Measurements from ENCODE around the gene PRTFDC1. TPM values are rescaled to one million over a fixed set of nuclear protein-coding genes. Genes with fewer than 3 reads are reported as not detected.
A peak's percentile ranks its signal among the peaks of the same experiment; 100 is the strongest.

Gene PRTFDC1
- total RNA-seq, 4 donors from 2014 or later = 0.15 to 2.2 (median 1.8) TPM

DNA sequence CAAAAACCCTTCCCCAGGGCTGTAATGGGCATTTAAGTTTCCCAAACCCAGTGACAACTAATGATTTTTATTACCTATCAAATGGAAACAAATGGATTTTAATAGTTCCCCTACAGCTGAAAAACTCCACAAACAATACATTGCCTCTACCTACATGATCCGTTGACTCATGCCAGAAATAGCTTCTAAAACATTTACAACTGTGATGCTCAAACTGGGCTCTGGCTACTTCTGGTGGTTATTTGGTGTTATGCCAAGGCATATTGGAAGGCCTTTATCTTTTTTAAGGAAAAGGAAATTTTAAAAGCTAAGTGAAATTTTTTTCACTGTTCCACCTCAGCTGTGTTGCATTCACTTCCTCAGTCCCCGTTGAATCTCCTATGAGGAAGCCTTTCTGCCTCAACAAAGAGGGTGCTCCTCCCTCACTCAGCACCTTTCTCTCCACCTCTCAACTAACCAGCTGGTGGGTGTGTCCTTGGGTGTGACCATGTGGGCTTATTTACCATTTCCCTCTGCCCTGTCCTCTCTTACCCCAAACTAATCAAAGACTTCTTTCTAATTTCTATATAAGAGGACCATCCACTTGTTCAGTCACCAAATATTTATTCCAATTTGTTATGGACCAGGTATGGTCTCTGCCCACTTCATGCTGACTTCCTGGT lies 82.9 kb downstream of the PRTFDC1 start:
- no peaks in the 10 kb centered on the region for H3K36me3 ChIP-seq
- TF ChIP-seq, protein P1, sequence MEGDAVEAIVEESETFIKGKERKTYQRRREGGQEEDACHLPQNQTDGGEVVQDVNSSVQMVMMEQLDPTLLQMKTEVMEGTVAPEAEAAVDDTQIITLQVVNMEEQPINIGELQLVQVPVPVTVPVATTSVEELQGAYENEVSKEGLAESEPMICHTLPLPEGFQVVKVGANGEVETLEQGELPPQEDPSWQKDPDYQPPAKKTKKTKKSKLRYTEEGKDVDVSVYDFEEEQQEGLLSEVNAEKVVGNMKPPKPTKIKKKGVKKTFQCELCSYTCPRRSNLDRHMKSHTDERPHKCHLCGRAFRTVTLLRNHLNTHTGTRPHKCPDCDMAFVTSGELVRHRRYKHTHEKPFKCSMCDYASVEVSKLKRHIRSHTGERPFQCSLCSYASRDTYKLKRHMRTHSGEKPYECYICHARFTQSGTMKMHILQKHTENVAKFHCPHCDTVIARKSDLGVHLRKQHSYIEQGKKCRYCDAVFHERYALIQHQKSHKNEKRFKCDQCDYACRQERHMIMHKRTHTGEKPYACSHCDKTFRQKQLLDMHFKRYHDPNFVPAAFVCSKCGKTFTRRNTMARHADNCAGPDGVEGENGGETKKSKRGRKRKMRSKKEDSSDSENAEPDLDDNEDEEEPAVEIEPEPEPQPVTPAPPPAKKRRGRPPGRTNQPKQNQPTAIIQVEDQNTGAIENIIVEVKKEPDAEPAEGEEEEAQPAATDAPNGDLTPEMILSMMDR (IDR thresholded peaks at IDR 0.05) = no peak
- TF ChIP-seq POLR2A (IDR thresholded peaks at IDR 0.05) = no peak
- H3K27me3 ChIP-seq = no peaks in the 10 kb centered on the region
- peaks cover 7 to 52% (median 25%) of the 10 kb centered on the region in 3 donors for H3K4me1 ChIP-seq
- intact Hi-C loops (cut with DNase I) = no loop called here
- no peaks in the 10 kb centered on the region for H3K9me3 ChIP-seq
- H3K27ac ChIP-seq = no peak overlapping the region
- H3K4me3 ChIP-seq = no peak overlapping the region
- DNase-seq = no peak
- WGBS, 2 donors = 40 to 54% methylated on average over 2 of the region's 2 CpGs

DNA sequence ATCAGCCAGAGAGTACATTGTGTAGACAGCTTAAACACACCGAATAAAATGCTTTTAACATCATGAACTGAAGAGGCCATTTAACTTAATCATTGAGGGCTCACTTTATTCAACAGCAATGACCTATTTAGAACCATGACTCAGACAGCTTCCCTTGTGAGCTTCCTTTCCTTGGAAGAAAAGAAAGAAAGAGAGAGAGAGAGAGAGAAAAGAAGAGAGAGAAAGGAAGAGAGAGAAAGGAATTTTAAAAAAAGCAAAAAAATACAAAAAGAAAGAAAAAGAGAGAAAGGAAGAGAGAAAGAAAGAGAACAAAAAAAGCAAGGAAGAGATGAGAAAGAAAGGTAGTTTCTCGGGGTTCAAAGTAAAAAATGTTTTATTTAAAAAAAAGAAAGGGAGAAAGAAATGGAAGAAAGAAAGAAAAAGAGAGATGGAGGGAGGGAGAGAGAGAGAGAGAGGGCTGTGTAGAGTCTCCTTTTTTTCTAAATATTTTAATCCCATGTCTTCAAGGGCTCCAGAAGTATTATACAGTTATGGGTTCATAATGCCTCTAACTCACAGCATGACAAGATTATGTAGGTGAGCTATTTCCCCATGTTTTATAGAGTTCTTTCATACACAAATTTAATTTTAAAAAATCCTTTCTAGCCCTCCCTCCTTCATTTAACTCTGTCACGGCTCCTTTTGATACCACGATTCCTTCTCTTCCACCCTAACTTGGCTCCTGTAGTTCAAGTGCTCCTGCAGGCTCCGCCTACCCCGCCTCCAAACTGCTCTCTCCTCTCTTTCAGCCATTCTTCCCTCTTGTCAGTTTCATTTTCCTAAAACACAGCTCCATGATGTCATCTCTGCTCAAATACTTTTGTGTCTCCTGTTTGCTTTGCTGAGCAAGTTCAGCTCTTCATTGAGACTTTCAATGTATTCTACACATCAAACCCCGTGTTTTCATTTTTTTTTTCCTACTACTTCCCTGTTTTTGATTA lies 85.5 kb downstream of the PRTFDC1 start:
- H3K27ac ChIP-seq = peak overlapping the region in 2 of 4 donors; percentile 13 to 26
- TF ChIP-seq, protein P1 (IDR thresholded peaks at IDR 0.05) = no peak
- no peak for TF ChIP-seq POLR2A (IDR thresholded peaks at IDR 0.05)
- DNase-seq = no peak
- no peaks in the 10 kb centered on the region for H3K36me3 ChIP-seq
- peaks cover 0 to 32% (median 10%) of the 10 kb centered on the region in 3 donors for H3K4me1 ChIP-seq
- H3K27me3 ChIP-seq = no peaks in the 10 kb centered on the region
- intact Hi-C loops (cut with DNase I) = no loop called here
- WGBS, 2 donors = 32 to 33% methylated on average over 7 of the region's 7 CpGs
- H3K4me3 ChIP-seq = peak overlapping the region in 2 of 4 donors; percentile 12 to 22
- no peaks in the 10 kb centered on the region for H3K9me3 ChIP-seq

DNA sequence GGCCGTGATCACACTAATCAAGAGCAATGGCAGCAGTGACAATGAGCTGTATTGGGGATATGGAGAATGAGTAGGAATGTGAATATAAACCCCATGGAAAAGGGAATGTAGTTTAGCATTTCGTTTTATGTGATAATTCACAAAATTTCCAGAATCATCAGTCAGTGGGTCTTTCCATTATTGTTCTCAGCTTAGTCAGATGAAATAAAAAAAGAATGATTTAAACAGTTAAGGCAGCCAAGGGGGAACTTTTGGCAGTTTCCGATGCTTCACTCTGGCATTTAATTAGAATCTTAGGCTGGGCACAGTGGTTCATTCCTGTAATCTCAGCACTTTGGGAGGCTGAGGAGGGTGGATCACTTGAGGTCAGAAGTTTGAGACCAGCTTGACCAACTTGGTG lies 86.6 kb downstream of the PRTFDC1 start:
- Histone ChIP-seq H3K27ac (no peak overlapping the region), H3K4me1 (peaks cover 0 to 21% (median 8%) of the 10 kb centered on the region in 3 donors), H3K4me3 (no peak overlapping the region), H3K36me3 (no peaks in the 10 kb centered on the region), H3K27me3 (no peaks in the 10 kb centered on the region), H3K9me3 (no peaks in the 10 kb centered on the region)
- intact Hi-C loops (cut with DNase I) = no loop called here
- TF ChIP-seq POLR2A (IDR thresholded peaks at IDR 0.05) = no peak
- TF ChIP-seq, protein P1 (IDR thresholded peaks at IDR 0.05) = no peak
- DNase-seq = no peak
- 65 to 84% methylated on average over 3 of the region's 3 CpGs for WGBS, 2 donors

DNA sequence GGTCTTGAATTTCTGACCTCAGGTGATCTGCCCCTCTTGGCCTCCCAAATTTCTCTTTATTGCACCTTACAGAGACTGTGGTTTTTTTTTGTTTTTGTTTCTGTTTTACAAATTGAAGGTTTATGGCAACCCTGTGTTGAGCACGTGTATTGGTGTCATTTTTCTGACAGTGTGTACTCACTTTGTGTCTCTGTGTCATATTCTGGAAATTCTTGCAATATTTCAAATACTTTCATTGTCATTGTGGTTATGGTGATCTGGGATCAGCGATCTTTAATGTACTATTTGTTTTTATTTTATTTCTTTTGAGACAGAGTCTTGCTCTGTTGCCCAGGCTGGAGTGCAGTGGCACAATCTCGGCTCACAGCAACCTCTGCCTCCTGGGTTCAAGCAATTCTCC lies 89.8 kb downstream of the PRTFDC1 start:
- 91 to 96% methylated on average over 2 to 3 of the region's 3 CpGs for WGBS, 2 donors

More for the DNA sequence above, 89.8 kb downstream of the PRTFDC1 start:
- H3K36me3 ChIP-seq = no peaks in the 10 kb centered on the region
- peaks cover 0 to 10% (median 4%) of the 10 kb centered on the region in 3 donors for H3K4me1 ChIP-seq
- TF ChIP-seq POLR2A (IDR thresholded peaks at IDR 0.05) = no peak
- TF ChIP-seq, protein P1 (IDR thresholded peaks at IDR 0.05) = no peak
- H3K27me3 ChIP-seq = no peaks in the 10 kb centered on the region
- no peaks in the 10 kb centered on the region for H3K9me3 ChIP-seq
- DNase-seq = no peak
- intact Hi-C loops (cut with DNase I) = no loop called here
- no peak overlapping the region for H3K27ac ChIP-seq
- H3K4me3 ChIP-seq = no peak overlapping the region

Measured in esophagus squamous epithelium (tissue), 5 donors.